ENCODE results near the gene NCR3LG1.

DNA sequence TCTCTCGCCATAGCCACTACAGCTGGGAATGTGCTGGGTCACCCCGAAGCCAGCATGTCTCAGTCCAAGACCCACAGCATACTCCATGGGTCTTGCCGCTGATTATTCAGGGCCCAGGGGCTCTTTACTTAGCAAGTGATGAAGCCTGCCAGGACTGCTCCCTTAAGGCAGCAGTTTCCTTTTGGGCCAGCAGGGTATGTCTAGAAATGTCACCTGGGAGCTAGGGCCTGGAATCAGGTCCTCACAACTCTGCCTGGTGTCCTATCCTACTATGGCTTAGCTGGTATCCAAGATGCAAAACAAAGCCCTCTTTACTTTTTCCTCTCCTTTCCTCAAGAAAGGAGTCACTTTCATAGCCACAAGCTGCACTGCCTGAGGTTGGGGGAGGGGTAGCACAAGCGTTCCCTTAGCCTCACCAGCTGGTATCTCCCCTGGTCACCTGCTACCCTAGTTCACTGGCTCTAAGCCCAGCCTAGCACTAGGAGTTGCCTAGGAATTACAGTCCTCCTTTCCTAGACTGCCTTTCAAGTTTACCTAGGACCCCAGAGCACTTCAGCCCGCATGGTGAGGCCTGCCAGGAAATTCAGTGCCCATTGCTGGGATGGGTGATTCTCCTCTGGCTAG, 22.6 kb upstream of the NCR3LG1 start:
- TF ChIP-seq, protein P1, sequence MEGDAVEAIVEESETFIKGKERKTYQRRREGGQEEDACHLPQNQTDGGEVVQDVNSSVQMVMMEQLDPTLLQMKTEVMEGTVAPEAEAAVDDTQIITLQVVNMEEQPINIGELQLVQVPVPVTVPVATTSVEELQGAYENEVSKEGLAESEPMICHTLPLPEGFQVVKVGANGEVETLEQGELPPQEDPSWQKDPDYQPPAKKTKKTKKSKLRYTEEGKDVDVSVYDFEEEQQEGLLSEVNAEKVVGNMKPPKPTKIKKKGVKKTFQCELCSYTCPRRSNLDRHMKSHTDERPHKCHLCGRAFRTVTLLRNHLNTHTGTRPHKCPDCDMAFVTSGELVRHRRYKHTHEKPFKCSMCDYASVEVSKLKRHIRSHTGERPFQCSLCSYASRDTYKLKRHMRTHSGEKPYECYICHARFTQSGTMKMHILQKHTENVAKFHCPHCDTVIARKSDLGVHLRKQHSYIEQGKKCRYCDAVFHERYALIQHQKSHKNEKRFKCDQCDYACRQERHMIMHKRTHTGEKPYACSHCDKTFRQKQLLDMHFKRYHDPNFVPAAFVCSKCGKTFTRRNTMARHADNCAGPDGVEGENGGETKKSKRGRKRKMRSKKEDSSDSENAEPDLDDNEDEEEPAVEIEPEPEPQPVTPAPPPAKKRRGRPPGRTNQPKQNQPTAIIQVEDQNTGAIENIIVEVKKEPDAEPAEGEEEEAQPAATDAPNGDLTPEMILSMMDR (IDR thresholded peaks at IDR 0.05; ENCODE audit: insufficient read depth, low read length) = no peak
- TF ChIP-seq, protein P2, sequence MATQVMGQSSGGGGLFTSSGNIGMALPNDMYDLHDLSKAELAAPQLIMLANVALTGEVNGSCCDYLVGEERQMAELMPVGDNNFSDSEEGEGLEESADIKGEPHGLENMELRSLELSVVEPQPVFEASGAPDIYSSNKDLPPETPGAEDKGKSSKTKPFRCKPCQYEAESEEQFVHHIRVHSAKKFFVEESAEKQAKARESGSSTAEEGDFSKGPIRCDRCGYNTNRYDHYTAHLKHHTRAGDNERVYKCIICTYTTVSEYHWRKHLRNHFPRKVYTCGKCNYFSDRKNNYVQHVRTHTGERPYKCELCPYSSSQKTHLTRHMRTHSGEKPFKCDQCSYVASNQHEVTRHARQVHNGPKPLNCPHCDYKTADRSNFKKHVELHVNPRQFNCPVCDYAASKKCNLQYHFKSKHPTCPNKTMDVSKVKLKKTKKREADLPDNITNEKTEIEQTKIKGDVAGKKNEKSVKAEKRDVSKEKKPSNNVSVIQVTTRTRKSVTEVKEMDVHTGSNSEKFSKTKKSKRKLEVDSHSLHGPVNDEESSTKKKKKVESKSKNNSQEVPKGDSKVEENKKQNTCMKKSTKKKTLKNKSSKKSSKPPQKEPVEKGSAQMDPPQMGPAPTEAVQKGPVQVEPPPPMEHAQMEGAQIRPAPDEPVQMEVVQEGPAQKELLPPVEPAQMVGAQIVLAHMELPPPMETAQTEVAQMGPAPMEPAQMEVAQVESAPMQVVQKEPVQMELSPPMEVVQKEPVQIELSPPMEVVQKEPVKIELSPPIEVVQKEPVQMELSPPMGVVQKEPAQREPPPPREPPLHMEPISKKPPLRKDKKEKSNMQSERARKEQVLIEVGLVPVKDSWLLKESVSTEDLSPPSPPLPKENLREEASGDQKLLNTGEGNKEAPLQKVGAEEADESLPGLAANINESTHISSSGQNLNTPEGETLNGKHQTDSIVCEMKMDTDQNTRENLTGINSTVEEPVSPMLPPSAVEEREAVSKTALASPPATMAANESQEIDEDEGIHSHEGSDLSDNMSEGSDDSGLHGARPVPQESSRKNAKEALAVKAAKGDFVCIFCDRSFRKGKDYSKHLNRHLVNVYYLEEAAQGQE (IDR thresholded peaks at IDR 0.05; ENCODE audit: insufficient replicate concordance, low read depth) = no peak
